ENCODE data around the gene XPO5.

DNA sequence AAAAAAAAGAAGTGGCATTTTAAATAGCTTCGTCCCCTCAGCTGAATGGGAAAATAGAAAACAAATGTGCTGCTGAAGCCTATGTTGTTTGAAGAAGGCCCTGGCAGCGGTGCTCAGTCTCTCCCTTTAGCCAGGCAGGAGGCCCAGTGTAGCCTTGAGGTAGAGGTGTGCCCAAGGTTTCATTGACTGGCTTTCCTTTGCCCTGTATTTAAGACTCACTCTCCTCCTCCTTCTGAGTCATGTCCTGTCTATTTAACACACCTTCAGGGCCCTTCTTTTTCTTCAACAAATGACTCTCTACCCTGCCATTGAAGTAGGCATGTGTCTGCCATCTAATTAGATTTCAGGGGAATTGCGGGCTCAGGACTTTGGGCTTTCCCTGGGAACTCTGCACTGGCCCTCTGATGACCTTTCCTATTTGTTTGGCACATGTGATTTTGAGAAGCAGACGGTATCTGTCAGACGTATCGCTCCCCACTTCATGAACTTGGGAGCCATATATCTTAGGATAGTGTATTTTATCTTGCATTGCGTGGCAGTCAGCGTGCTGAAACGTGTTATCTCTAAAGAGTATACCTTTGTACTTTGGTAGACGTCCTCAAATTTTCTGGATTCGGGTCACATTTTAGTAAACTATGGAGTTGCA, 94.1 kb downstream of the XPO5 start:
- TF ChIP-seq YY1 (IDR thresholded peaks at IDR 0.05; ENCODE audit: insufficient read depth, insufficient read length) (no peak), ZNF274 (IDR thresholded peaks at IDR 0.05; ENCODE audit: low read depth, low read length) (no peak), SUZ12 (IDR thresholded peaks at IDR 0.05; ENCODE audit: extremely low read depth, insufficient read depth, insufficient read length) (no peak)
